GM12892 (cell line): ENCODE data around the gene MEIOSIN.

Experiments
- DNase-seq: peaks from one replicate; pipeline ENCODE4 v3.0.0; 2011; ENCODE audit not compliant: insufficient read length
- FAIRE-seq: peaks from 2 replicates; lab custom pipeline; 2011; peaks lifted over from hg19 to GRCh38; lab: Jason Lieb, UNC
- POLR2A ChIP-seq: IDR thresholded peaks from 2 replicates; pipeline ENCODE4 v1.6.1; 2011; ENCODE audit warnings: low read depth, low read length, control low read depth
- POLR2AphosphoS5 ChIP-seq: IDR thresholded peaks from 2 replicates; pipeline ENCODE4 v1.6.1; 2011; ENCODE audit warnings: low read depth, low read length, control low read depth
- TAF1 ChIP-seq: IDR thresholded peaks from 2 replicates; pipeline ENCODE4 v1.6.1; 2011; ENCODE audit warnings: low read depth, mild to moderate bottlenecking, control low read depth, low read length, borderline replicate concordance

Gene MEIOSIN

DNA sequence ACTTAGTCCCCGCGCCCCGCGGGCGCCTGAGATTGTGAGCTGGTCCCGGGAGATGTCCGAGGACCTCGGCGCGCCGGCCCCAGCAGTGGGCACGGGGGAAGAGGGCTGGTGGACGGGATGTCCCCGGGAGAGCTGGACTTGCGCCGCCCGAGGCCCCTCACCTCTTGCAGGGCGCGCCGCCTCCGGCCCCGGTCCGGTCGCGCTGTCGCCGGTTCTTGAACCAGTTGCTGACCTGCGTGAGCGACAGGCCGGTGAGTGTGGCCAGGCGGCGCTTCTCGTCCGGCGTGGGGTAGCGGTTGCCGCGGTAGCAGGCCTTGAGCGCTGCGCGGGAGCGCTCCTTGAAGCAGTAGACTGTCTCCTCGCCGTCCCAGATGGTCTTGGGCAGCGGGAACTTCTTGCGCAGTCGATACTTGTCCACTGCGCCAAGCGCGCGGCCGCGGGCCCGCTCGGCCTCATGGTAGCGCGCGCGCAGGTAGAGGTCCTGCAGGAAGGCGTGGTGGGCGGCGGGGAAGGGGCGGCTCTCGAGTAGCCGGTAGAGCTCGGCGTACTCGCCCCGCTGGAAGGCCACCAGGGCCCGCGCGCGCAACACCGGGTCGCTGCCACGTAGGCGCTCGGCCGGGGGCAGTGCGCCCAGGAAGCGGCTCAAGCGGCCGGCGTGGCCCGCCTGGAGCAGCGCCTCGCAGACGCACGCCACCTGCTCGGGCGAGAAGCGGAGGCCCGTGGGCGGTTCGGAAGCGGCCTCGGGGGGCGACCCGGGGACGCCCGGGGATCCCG lies 34.8 kb downstream of the MEIOSIN start:
- peak; percentile 86 for FAIRE-seq
- peak; percentile 64 for DNase-seq
- TF ChIP-seq POLR2AphosphoS5: no peak
- TF ChIP-seq TAF1: no peak
- TF ChIP-seq POLR2A: peak; percentile 36; the same call in 1 of the 2 replicates

DNA sequence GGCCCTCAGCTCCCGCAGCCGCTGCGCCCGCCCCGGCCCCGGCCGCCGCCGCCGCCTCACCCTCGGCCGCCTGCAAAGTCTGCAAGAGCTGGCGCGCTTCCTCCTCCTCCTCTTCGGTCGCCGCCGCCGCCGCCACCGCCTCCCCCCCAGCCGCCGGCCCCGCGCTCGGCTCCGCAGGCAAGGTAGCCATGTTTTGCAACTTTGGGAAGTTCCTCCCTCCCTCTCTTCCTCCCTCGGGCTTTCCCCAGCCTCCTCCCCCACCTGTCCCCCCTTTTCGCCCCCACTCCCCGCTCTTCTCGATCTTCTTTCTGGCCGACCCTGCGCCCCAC lies 35.4 kb downstream of the MEIOSIN start:
- TF ChIP-seq POLR2AphosphoS5 (no peak), POLR2A (0 out of 2 replicates have a peak, but pooled peaks have one; percentile 4)
- FAIRE-seq: peak; percentile 50
- DNase-seq: no peak

DNA sequence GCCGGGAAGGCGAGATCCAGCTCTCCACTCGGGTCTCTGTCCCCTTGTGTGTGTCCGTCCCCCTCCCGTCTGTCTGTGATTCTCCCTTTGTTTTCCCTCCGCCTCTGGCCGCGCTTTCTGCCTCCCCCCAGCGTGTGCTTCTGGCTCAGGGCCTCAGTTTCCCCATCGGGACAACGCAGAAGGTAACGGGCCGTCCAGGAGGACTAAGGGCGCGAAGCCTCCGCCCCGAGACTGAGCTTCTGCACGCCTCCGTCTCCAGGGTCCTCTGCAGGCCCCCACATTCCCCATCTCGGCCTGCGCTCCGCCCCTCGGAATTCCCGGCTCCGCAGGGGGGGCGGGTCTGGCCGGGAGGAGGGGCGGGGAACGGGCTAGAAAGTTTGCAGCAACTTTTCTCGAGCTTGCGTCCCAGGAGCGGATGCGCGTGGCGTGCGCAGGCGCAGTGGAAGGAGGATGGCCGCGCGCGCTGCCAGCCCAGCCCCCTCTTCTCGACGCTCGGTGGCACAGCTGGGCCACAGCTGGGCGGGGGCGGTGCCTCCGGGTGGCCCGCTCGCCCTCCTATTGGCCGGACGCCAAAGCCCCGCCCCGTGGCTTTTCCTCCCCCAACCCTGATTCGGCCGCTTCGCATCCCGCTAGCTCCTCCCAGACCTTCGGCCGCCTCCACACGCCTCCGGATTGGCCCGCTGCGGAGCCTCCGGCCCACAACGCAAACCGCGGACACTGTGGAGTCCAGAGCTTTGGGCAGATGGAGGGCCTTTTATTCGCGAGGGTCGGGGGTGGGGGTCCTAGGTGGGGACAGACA lies 35.9 kb downstream of the MEIOSIN start, which contains the start of gene SIX5:
Gene SIX5, minus strand, starts transcription at position 269 of the 799 bp plus-strand sequence. CDS start 408 bp downstream, outside the sequence.
- DNase-seq (peak; percentile 98), FAIRE-seq (peak; percentile 100)
- TF ChIP-seq POLR2AphosphoS5 (no peak; the same call in 1 of the 2 replicates), TAF1 (no peak), POLR2A (no peak)

DNA sequence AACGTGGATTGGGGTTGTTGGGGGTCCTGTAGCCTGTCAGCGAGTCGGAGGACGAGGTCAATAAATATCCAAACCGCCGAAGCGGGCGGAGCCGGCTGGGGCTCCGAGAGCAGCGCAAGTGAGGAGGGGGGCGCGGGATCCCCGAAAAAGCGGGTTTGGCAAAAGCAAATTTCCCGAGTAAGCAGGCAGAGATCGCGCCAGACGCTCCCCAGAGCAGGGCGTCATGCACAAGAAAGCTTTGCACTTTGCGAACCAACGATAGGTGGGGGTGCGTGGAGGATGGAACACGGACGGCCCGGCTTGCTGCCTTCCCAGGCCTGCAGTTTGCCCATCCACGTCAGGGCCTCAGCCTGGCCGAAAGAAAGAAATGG lies 36.6 kb downstream of the MEIOSIN start:
- peak; percentile 38 for FAIRE-seq
- no peak for DNase-seq
- TF ChIP-seq POLR2A: no peak
- no peak for TF ChIP-seq POLR2AphosphoS5
- no peak for TF ChIP-seq TAF1

DNA sequence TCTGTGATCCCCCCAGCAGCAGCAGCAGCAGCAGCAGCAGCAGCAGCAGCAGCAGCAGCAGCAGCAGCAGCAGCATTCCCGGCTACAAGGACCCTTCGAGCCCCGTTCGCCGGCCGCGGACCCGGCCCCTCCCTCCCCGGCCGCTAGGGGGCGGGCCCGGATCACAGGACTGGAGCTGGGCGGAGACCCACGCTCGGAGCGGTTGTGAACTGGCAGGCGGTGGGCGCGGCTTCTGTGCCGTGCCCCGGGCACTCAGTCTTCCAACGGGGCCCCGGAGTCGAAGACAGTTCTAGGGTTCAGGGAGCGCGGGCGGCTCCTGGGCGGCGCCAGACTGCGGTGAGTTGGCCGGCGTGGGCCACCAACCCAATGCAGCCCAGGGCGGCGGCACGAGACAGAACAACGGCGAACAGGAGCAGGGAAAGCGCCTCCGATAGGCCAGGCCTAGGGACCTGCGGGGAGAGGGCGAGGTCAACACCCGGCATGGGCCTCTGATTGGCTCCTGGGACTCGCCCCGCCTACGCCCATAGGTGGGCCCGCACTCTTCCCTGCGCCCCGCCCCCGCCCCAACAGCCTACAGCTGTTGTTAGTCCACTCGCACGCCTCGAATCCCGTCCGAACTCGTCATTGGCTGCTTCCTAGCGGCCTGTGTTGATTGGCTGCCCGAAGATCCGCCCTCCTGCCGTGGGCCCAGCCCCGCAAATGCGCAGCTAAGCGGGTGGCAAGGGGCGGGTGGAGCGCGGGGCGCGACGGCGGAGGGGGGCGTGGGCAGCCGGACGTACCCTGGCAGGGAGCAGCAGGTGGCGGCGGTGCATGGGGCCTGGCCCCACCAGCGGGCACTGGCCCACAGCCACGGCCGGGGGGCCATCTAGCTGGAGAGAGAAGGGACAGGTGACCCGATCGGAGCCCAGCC lies 37.2 kb downstream of the MEIOSIN start:
- TF ChIP-seq POLR2A (no peak), TAF1 (no peak), POLR2AphosphoS5 (no peak; the same call in 1 of the 2 replicates)
- FAIRE-seq (peak; percentile 99), DNase-seq (peak; percentile 95)

DNA sequence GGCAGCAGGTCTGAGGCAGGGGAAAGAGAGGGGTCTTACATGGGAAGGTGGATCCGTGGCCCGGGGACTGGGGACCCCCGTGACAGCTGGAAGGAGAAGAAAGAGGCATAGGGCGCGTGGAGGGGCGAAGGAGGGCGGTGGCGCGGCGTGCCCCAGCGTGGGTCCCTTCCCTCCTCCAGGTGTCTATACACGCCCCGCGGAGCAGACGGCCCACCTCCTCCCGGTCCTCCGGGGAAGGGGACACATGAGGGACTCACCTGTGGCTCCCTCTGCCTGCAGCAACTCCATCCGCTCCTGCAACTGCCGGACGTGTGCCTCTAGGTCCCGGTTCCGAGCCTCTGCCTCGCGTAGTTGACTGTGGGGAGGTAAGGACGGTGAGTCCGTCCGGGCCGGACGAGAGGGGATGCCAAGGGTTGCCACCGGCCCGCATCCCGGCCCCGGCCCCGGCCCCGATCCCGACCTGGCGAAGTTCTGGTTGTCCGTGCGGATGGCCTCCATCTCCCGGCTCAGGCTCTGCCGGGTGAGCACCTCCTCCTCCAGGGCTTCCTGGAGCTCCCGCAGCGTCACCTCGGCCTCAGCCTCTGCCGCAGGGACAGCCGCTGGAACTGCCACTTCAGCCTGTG lies 38.2 kb downstream of the MEIOSIN start:
- no peak for FAIRE-seq
- no peak for DNase-seq
- TF ChIP-seq TAF1: no peak
- TF ChIP-seq POLR2A: no peak
- TF ChIP-seq POLR2AphosphoS5: no peak

DNA sequence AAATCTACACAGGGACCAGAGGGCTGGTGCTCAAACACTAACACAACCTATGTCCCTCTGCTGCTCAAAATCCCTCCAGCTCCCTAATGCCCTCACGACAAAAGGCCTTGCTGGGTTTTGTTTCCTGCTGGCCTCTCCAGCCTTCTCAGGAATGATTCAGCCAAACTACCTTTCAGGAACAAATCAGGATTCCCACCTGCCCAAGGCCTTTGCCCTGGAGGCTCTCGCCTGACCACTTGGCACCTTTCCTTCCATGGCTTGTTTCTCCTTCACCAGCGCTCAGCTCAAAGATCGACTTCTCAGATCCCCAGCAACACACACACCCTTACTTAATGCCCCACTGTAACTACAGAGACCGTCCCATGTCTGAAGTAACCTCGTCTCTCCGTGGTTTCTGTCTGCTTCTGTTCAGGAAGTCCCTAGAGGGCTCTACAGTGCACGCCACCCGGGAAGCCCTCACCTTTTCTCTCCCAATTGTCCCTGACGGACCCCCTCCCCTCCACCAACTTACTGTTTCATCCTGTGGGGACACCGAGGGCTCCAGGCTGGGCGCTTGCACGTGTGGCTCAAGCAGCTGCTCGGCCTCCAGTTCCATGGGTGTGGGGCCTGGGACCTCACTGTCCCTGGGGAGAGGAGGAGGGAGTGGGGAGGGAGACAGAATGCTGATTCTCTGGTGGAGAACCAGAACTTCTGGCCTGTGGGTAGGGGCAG lies 39.0 kb downstream of the MEIOSIN start:
- TF ChIP-seq POLR2AphosphoS5 (no peak), TAF1 (no peak), POLR2A (no peak)
- FAIRE-seq: no peak
- DNase-seq: no peak

DNA sequence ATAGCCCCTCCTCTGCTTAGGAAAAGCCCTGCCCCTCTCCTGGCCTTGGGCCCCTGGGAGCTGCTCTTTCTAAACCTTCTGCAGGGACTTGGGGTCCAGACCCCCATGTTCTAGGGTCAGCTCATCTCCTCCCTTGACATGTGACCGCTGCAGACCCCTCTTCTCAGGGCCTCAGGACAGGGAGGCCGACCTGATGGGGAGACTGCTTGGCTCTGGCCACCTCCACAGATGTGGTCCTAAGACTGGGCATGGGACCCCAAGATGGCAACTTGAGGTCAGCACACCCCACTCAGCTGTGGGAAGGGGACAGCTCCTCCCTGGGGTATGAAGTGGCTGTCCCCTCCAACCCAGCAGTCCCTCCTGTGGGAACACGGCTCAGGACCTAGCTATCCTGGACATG lies 39.7 kb downstream of the MEIOSIN start:
- TF ChIP-seq TAF1 (no peak), POLR2AphosphoS5 (no peak; the same call in 1 of the 2 replicates), POLR2A (no peak)
- no peak for DNase-seq
- no peak for FAIRE-seq

DNA sequence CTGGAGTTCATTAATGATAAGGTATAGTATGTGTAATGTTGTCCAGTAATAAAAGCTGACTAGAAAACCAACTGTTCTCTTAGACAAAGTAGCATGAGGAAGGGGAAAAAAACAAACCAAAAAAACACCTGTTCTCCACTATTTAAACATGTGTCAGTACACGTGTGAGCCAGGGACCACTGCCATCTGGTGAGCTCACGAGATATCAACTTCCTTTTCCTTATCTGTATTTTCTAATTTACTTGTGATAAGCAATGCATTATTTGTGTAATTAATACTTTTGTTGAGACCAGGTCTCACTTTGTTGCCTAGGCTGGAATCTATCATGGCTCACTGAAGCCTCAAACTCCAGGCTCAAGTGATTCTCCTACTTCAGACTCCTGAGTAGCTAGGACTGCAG lies 40.1 kb downstream of the MEIOSIN start:
- no peak for DNase-seq
- no peak for FAIRE-seq
- TF ChIP-seq POLR2A (no peak), POLR2AphosphoS5 (no peak), TAF1 (no peak)

DNA sequence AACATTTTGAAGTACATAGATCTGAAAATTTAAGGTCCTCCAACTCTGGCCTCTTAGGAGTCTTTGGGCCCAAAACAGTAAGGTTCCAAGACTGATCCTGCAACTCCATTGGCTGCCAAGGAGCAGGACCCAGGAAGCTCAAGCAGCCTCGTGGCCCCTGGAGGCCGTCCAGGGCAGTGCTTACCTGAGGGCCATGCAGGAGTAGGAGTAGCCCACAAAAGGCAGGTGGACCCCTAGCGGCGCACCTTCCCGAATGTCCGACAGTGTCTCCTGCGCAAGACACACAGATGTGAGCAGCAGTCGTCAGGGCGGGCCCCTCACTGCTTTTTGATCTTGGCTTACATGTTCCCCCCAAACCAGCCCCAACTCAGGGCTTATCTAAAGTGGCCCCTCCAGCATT lies 41.5 kb downstream of the MEIOSIN start:
- TF ChIP-seq POLR2A (no peak), POLR2AphosphoS5 (no peak), TAF1 (no peak)
- DNase-seq (no peak), FAIRE-seq (no peak)

DNA sequence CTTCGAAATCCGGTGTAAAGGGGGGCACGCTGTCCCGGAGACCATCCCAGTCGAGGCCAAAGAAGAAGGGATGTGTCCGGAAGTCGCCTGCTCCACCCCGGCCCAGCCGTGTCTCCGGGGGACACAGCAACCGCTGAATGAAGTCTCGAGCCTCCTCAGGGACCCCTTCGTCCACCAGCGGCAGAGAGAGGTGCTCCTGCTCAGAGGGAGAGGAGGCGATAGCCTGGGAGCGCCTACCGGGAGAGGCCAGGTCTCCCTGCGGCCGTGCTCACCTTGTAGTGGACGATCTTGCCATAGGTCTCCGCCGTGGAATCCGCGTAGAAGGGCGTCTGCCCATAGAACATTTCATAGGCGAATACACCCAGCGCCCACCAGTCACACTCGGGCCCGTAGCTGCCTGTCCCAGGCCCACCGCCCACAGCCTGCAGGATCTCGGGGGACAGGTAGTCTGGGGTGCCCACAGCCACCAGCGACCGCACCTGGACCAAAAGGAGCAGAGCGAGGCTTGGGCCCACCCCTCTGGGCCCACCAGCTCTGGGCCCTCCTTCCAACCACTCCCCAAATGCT lies 44.2 kb downstream of the MEIOSIN start:
- FAIRE-seq (no peak), DNase-seq (no peak)
- TF ChIP-seq TAF1 (no peak), POLR2AphosphoS5 (no peak), POLR2A (no peak)
